Stimulated activated CD8-positive, alpha-beta memory T cell treated with anti-CD3 and anti-CD28 coated beads, Interleukin-7, amount 100 ng/mL, for 4 hours (primary cell): ENCODE data around the gene MIB1.
"Not testable (repeated sequence)": the region's sequence is repeated elsewhere in the genome, so short reads cannot be mapped to it uniquely, and the experiment has no call there.

Experiments used
- DNase-seq, 2 donors: peaks; one replicate each; pipeline ENCODE4 v3.0.0-alpha.2; 2020; ENCODE audit warnings: low read depth in 2 of 2

MIB1 gene

GRCh38 chr18:21743166-21743832 is 2.7 kb downstream of the MIB1 start:
- DNase-seq, result no peak

GRCh38 chr18:21745231-21745630 is 4.6 kb downstream of the MIB1 start:
- no peak for DNase-seq

GRCh38 chr18:21747268-21747667 is 6.7 kb downstream of the MIB1 start:
- DNase-seq, result no peak

- no peak for DNase-seq
Observed at GRCh38 chr18:21747764-21748693, 7.4 kb downstream of the MIB1 start.

- no peak for DNase-seq
Observed at GRCh38 chr18:21757833-21758232, 17.2 kb downstream of the MIB1 start.

GRCh38 chr18:21759836-21760235 is 19.2 kb downstream of the MIB1 start:
- no peak for DNase-seq

GRCh38 chr18:21760321-21760720 is 19.7 kb downstream of the MIB1 start:
- no peak for DNase-seq

GRCh38 chr18:21761471-21762115 is 21.0 kb downstream of the MIB1 start:
- DNase-seq, result no peak

- no peak for DNase-seq
Observed at GRCh38 chr18:21762181-21762772, 21.7 kb downstream of the MIB1 start.

GRCh38 chr18:21763846-21764646 is 23.5 kb downstream of the MIB1 start:
- DNase-seq, result no peak

GRCh38 chr18:21769206-21769605 is 28.6 kb downstream of the MIB1 start:
- no peak for DNase-seq

- no peak for DNase-seq
Observed at GRCh38 chr18:21774722-21775121, 34.1 kb downstream of the MIB1 start.

- no peak for DNase-seq
Observed at GRCh38 chr18:21777814-21778213, 37.2 kb downstream of the MIB1 start.

- DNase-seq, result no peak
Observed at GRCh38 chr18:21786526-21786925, 45.9 kb downstream of the MIB1 start.

GRCh38 chr18:21796089-21796488 is 55.5 kb downstream of the MIB1 start:
- not testable (repeated sequence) for DNase-seq

- DNase-seq, result no peak
Observed at GRCh38 chr18:21798126-21798525, 57.5 kb downstream of the MIB1 start.

- DNase-seq, result no peak
Observed at GRCh38 chr18:21799721-21800120, 59.1 kb downstream of the MIB1 start.

GRCh38 chr18:21803495-21803894 is 62.9 kb downstream of the MIB1 start:
- DNase-seq, result no peak

- no peak for DNase-seq
Observed at GRCh38 chr18:21805771-21806366, 65.3 kb downstream of the MIB1 start.

GRCh38 chr18:21808185-21808584 is 67.6 kb downstream of the MIB1 start:
- DNase-seq, result no peak

GRCh38 chr18:21809725-21810124 is 69.1 kb downstream of the MIB1 start:
- DNase-seq, result no peak
